ENCODE data around the gene NLGN1.

- TF ChIP-seq CTCF (IDR thresholded peaks at IDR 0.05; ENCODE audit: low read length): no peak
- TF ChIP-seq EZH2 (IDR thresholded peaks at IDR 0.05; ENCODE audit: borderline replicate concordance, low read length): no peak
These were observed 675.1 kb downstream of the NLGN1 start for GRCh38 chr3:174072675-174073074.

Data from OCI-LY1 (cell line).